SK-N-SH (cell line): ENCODE data around the gene SMARCA4. TPM values are rescaled to one million over a fixed set of nuclear protein-coding genes. Genes with fewer than 3 reads are reported as not detected.

Source experiments
- CTCF ChIA-PET: fragments of 300-600, 350-600 bp; formaldehyde crosslinking; extraction: SDS; loops from one replicate; lab custom pipeline; 2021; lab: Yijun Ruan, JAX
- POLR2A ChIA-PET: fragments of 350-600 bp; sonication (Branson Sonifier 250); formaldehyde crosslinking; extraction: SDS; loops from one replicate; lab custom pipeline; 2020; ENCODE audit warnings: antibody characterized with exemption, inconsistent platforms; lab: Yijun Ruan, JAX
- DNase-seq: peaks from one replicate; pipeline ENCODE4 v3.0.0; 2012
- H2AFZ ChIP-seq: fragments of 200-600 bp; sonication (generic); 2 replicates; pipeline ENCODE4 v1.8.1; 2016; ENCODE audit warnings: antibody characterized with exemption, mild to moderate bottlenecking, low read depth
- H3F3A ChIP-seq: fragments of 200-600 bp; sonication (generic); replicated peaks from 2 replicates; pipeline ENCODE3; 2016; ENCODE audit warnings: antibody characterized with exemption, mild to moderate bottlenecking; ENCODE audit not compliant: insufficient read depth
- H3K27ac ChIP-seq, 2 experiments: fragments of 200-500 bp in 1 of 2; fragments of 200-600 bp in 1 of 2; sonication (Bioruptor generic) in 1 of 2; sonication (generic), shearing (Covaris generic) in 1 of 2; 2 replicates each; pipeline versions ENCODE4 v1.5.1 to v1.6.1; 2014 to 2016; ENCODE audit warnings: low read depth in 2 of 2, inconsistent platforms in 1 of 2, low read length in 1 of 2, mild to moderate bottlenecking in 1 of 2, mixed read lengths in 1 of 2
- H3K27me3 ChIP-seq: fragments of 200-600 bp; sonication (generic), shearing (Covaris generic); 2 replicates; pipeline ENCODE4 v1.6.1; 2016; ENCODE audit warnings: mixed run types; ENCODE audit not compliant: insufficient read depth
- H3K36me3 ChIP-seq, 2 experiments: fragments of 200-500 bp in 1 of 2; fragments of 200-600 bp in 1 of 2; sonication (Bioruptor generic) in 1 of 2; sonication (generic) in 1 of 2; replicated peaks in 1 of 2; 2 replicates each; pipeline versions ENCODE3 to v1.5.1; 2014 to 2016; ENCODE audit warnings: low read length in 1 of 2, mild to moderate bottlenecking in 1 of 2; ENCODE audit not compliant: insufficient read depth in 2 of 2, control insufficient read depth in 1 of 2
- H3K4me1 ChIP-seq, 2 experiments: fragments of 200-500 bp in 1 of 2; fragments of 200-600 bp in 1 of 2; sonication (Bioruptor generic) in 1 of 2; sonication (generic), shearing (Covaris generic) in 1 of 2; 2 replicates each; pipeline versions ENCODE4 v1.5.1 to v1.6.1; 2014 to 2016; ENCODE audit warnings: low read depth in 1 of 2, low read length in 1 of 2, mixed run types in 1 of 2; ENCODE audit not compliant: insufficient read depth in 2 of 2, control insufficient read depth in 1 of 2
- H3K4me2 ChIP-seq: fragments of 200-600 bp; sonication (generic), shearing (Covaris generic); 2 replicates; pipeline ENCODE4 v1.6.1; 2017; ENCODE audit warnings: mixed run types
- H3K4me3 ChIP-seq, 2 experiments: fragments of 200-500 bp in 1 of 2; fragments of 200-600 bp in 1 of 2; sonication (Bioruptor generic) in 1 of 2; sonication (generic), shearing (Covaris generic) in 1 of 2; 2 replicates each; pipeline versions ENCODE4 v1.5.1 to v1.8.1; 2014 to 2016; ENCODE audit warnings: low read depth in 2 of 2, inconsistent platforms in 1 of 2, low read length in 1 of 2, mild to moderate bottlenecking in 1 of 2, mixed read lengths in 1 of 2, moderate library complexity in 1 of 2
- H3K79me2 ChIP-seq: fragments of 200-600 bp; sonication (generic); 2 replicates; pipeline ENCODE4 v1.8.1; 2017; ENCODE audit warnings: mild to moderate bottlenecking; ENCODE audit not compliant: insufficient read depth
- H3K9ac ChIP-seq: fragments of 200-600 bp; sonication (generic); 2 replicates; pipeline ENCODE4 v1.6.1; 2017; ENCODE audit warnings: mixed run types
- H3K9me2 ChIP-seq: fragments of 200-600 bp; sonication (generic); 2 replicates; pipeline ENCODE4 v1.6.1; 2017; ENCODE audit warnings: mixed run types
- H3K9me3 ChIP-seq: fragments of 200-600 bp; sonication (generic); 2 replicates; pipeline ENCODE4 v1.6.1; 2017; ENCODE audit warnings: mixed run types, mild to moderate bottlenecking, moderate library complexity
- H4K20me1 ChIP-seq: fragments of 200-600 bp; sonication (generic); 2 replicates; pipeline ENCODE4 v1.6.1; 2017; ENCODE audit warnings: mild to moderate bottlenecking, mixed run types; ENCODE audit not compliant: insufficient read depth
- ELF1 ChIP-seq: IDR thresholded peaks from 2 replicates; pipeline ENCODE4 v1.4.0; 2012
- FOSL2 ChIP-seq: IDR thresholded peaks from 2 replicates; pipeline ENCODE4 v1.4.0; 2012; ENCODE audit warnings: low read depth, mild to moderate bottlenecking, moderate library complexity, borderline replicate concordance
- FOXJ3 ChIP-seq: sonication (generic); formaldehyde crosslinking; IDR thresholded peaks from 2 replicates; pipeline ENCODE4 v1.5.1; 2020; ENCODE audit warnings: mild to moderate bottlenecking, missing genetic modification reagents
- GATA2 ChIP-seq: sonication (generic); formaldehyde crosslinking; IDR thresholded peaks from 2 replicates; pipeline ENCODE4 v1.5.0; 2020; ENCODE audit warnings: mild to moderate bottlenecking, missing genetic modification reagents
- MXI1 ChIP-seq: IDR thresholded peaks from 2 replicates; pipeline ENCODE4 v1.6.1; 2012; ENCODE audit warnings: mild to moderate bottlenecking, low read depth, low read length, improper control_type of control experiment
- NRF1 ChIP-seq: IDR thresholded peaks from 2 replicates; pipeline ENCODE4 v1.6.1; 2012; ENCODE audit warnings: low read depth, mild to moderate bottlenecking, low read length
- POLR2AphosphoS5 ChIP-seq: IDR thresholded peaks from 2 replicates; pipeline ENCODE4 v1.6.1; 2012; ENCODE audit warnings: low read depth, low read length
- RCOR1 ChIP-seq: fragments of 150-350 bp; IDR thresholded peaks from 2 replicates; pipeline ENCODE4 v1.6.1; 2017; ENCODE audit warnings: antibody characterized with exemption, low read length
- RXRA ChIP-seq: IDR thresholded peaks from 2 replicates; pipeline ENCODE4 v1.4.0; 2012; ENCODE audit warnings: low read depth, mild to moderate bottlenecking, borderline replicate concordance
- SIN3A ChIP-seq: IDR thresholded peaks from 2 replicates; pipeline ENCODE4 v1.6.1; 2012; ENCODE audit warnings: low read depth, mild to moderate bottlenecking, low read length, moderate library complexity, borderline replicate concordance
- SMC3 ChIP-seq: IDR thresholded peaks from 2 replicates; pipeline ENCODE4 v1.6.1; 2012; ENCODE audit warnings: low read depth, low read length, improper control_type of control experiment
- TAF1 ChIP-seq: IDR thresholded peaks from 2 replicates; pipeline ENCODE4 v1.6.1; 2012; ENCODE audit warnings: low read depth, mild to moderate bottlenecking, low read length, moderate library complexity, borderline replicate concordance
- TCF12 ChIP-seq: IDR thresholded peaks from 2 replicates; pipeline ENCODE4 v1.4.0; 2012
- TEAD4 ChIP-seq: IDR thresholded peaks from 2 replicates; pipeline ENCODE4 v1.4.0; 2012; ENCODE audit warnings: mild to moderate bottlenecking, borderline replicate concordance; ENCODE audit not compliant: insufficient read depth
- USF2 ChIP-seq: fragments of 150-350 bp; IDR thresholded peaks from 2 replicates; pipeline ENCODE4 v1.6.1; 2017; ENCODE audit warnings: antibody characterized with exemption, low read length, low read depth, borderline replicate concordance
- YY1 ChIP-seq: IDR thresholded peaks from 2 replicates; pipeline ENCODE4 v1.4.0; 2012; ENCODE audit warnings: low read depth, mild to moderate bottlenecking
- ZBTB33 ChIP-seq: IDR thresholded peaks from 2 replicates; pipeline ENCODE4 v1.4.0; 2012; ENCODE audit warnings: low read depth, borderline replicate concordance
- WGBS: methylation state at CpG from one replicate; pipeline ENCODE4 v1.1.6; 2017; ENCODE audit warnings: low lambda C conversion rate; 5-methylcytosine and 5-hydroxymethylcytosine counted together
- polyA plus RNA-seq, 3 experiments: library from polyadenylated mRNA; depleted of rRNA; stranded (reverse); fragments of >200 nt; gene quantifications; 2 replicates each; pipeline ENCODE4 v1.2.3, GENCODE V29; 2012
- TF ChIP-seq, protein P1 (sequence below): IDR thresholded peaks from 2 replicates; pipeline ENCODE4; 2012
- TF ChIP-seq, protein P2 (sequence below): fragments of 200-600 bp; sonication (generic); IDR thresholded peaks from 2 replicates; pipeline ENCODE4 v1.6.1; 2017; ENCODE audit warnings: antibody characterized with exemption, mild to moderate bottlenecking, moderate library complexity

The SMARCA4 gene
- polyA plus RNA-seq, 1 of the 3 experiments (the other 2 are of a cell fraction), result 90.7 TPM

DNA sequence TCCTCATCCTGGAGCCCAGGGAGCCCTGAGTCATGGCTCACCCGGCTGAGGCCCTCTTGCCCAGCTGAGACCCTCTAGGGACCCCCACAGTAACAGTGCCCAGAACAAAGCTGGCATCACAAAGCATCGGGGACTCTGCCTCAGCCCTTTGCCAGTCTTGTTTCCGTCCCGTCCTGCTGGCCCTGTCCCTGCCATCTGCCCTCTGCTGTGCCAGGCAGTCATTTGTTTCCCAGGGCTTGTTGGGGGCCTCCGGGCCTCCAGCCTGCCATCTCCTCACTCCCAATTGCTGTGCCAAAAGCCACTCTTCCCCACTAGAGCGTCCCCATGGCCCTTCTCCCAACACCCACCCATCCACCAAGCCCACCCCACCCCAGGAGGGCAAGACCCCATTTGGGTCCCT, 64.2 kb downstream of the SMARCA4 start:
- Histone ChIP-seq H3K36me3 (peaks cover 17 to 86% of the 10 kb centered on the region in 2 experiments), H3K27me3 (no peaks in the 10 kb centered on the region), H4K20me1 (no peaks in the 10 kb centered on the region), H2AFZ (no peak overlapping the region), H3K9me2 (no peaks in the 10 kb centered on the region), H3K4me3 (no peak overlapping the region), H3K4me1 (no peaks in the 10 kb centered on the region; a peak in 1 of 4 replicates), H3K79me2 (no peaks in the 10 kb centered on the region), H3K9ac (no peak overlapping the region), H3F3A (no peaks in the 10 kb centered on the region), H3K9me3 (no peaks in the 10 kb centered on the region), H3K4me2 (no peak overlapping the region), H3K27ac (no peak overlapping the region)
- no peak for DNase-seq
- 86% methylated on average over 6 of the region's 6 CpGs for WGBS
- ChIA-PET CTCF (interaction anchor here (3.4 kb wide), 1 partner anchor 11 kb away, joined by 21 read pairs; no protein-coding TSS in a partner anchor), POLR2A (no interaction called here)
- TF ChIP-seq MXI1, result no peak
- no peak for TF ChIP-seq FOXJ3
- TF ChIP-seq RXRA, result no peak
- TF ChIP-seq USF2, result no peak
- no peak for TF ChIP-seq NRF1
- TF ChIP-seq, protein P1, sequence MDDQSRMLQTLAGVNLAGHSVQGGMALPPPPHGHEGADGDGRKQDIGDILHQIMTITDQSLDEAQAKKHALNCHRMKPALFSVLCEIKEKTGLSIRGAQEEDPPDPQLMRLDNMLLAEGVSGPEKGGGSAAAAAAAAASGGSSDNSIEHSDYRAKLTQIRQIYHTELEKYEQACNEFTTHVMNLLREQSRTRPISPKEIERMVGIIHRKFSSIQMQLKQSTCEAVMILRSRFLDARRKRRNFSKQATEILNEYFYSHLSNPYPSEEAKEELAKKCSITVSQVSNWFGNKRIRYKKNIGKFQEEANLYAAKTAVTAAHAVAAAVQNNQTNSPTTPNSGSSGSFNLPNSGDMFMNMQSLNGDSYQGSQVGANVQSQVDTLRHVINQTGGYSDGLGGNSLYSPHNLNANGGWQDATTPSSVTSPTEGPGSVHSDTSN, result no peak
- no peak for TF ChIP-seq RCOR1
- no peak for TF ChIP-seq SIN3A
- no peak for TF ChIP-seq ELF1
- TF ChIP-seq TAF1, result no peak
- TF ChIP-seq TEAD4, result no peak
- no peak for TF ChIP-seq GATA2 (CRISPR knock-in tag)
- TF ChIP-seq, protein P2, sequence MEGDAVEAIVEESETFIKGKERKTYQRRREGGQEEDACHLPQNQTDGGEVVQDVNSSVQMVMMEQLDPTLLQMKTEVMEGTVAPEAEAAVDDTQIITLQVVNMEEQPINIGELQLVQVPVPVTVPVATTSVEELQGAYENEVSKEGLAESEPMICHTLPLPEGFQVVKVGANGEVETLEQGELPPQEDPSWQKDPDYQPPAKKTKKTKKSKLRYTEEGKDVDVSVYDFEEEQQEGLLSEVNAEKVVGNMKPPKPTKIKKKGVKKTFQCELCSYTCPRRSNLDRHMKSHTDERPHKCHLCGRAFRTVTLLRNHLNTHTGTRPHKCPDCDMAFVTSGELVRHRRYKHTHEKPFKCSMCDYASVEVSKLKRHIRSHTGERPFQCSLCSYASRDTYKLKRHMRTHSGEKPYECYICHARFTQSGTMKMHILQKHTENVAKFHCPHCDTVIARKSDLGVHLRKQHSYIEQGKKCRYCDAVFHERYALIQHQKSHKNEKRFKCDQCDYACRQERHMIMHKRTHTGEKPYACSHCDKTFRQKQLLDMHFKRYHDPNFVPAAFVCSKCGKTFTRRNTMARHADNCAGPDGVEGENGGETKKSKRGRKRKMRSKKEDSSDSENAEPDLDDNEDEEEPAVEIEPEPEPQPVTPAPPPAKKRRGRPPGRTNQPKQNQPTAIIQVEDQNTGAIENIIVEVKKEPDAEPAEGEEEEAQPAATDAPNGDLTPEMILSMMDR, result no peak

- DNase-seq, result no peak
- CTCF ChIA-PET, result interaction anchor here (3.4 kb wide), 1 partner anchor 10 kb away, joined by 21 read pairs; no protein-coding TSS in a partner anchor
- H3K27me3 ChIP-seq, result no peaks in the 10 kb centered on the region
- TF ChIP-seq YY1 (no peak), MXI1 (no peak), TAF1 (no peak), TCF12 (no peak), FOSL2 (no peak), USF2 (no peak), NRF1 (no peak), POLR2AphosphoS5 (no peak), GATA2 (CRISPR knock-in tag) (no peak), ZBTB33 (no peak), SMC3 (no peak), RXRA (no peak), ELF1 (no peak), RCOR1 (no peak)
- TF ChIP-seq, protein P1, result no peak
These were observed 64.6 kb downstream of the SMARCA4 start for GRCh38 chr19:11025445-11025844.

More at GRCh38 chr19:11025445-11025844, 64.6 kb downstream of the SMARCA4 start:
- Histone ChIP-seq H3K36me3 (peaks cover 17 to 85% of the 10 kb centered on the region in 2 experiments), H4K20me1 (no peaks in the 10 kb centered on the region), H3K27ac (no peak overlapping the region), H3K4me2 (no peak overlapping the region), H3F3A (no peaks in the 10 kb centered on the region), H3K9me2 (no peaks in the 10 kb centered on the region), H3K79me2 (no peaks in the 10 kb centered on the region), H2AFZ (no peak overlapping the region), H3K9me3 (no peaks in the 10 kb centered on the region), H3K9ac (no peak overlapping the region), H3K4me1 (no peaks in the 10 kb centered on the region; a peak in 1 of 4 replicates), H3K4me3 (no peak overlapping the region)
- WGBS, result 94% methylated on average over 18 of the region's 18 CpGs
- POLR2A ChIA-PET, result no interaction called here
